Muscle layer of duodenum (tissue), 2 donors: ENCODE data around the gene ANTXR2.

Experiments used
- H3K27ac ChIP-seq: one replicate; pipeline ENCODE4 v1.7.0; 2013; ENCODE audit warnings: mild to moderate bottlenecking, low read length
- H3K27me3 ChIP-seq: one replicate; pipeline ENCODE4 v1.7.0; 2013; ENCODE audit warnings: low read depth, mild to moderate bottlenecking, control low read depth, low read length
- H3K36me3 ChIP-seq, 2 donors: one replicate each; pipeline ENCODE4 v1.7.0; 2013; ENCODE audit warnings: low read length in 2 of 2, control low read depth in 1 of 2, mild to moderate bottlenecking in 1 of 2; ENCODE audit not compliant: insufficient read depth in 2 of 2, control insufficient read depth in 1 of 2
- H3K4me1 ChIP-seq, 2 donors: one replicate each; pipeline ENCODE4 v1.7.0; 2013; ENCODE audit warnings: low read length in 2 of 2, mild to moderate bottlenecking in 2 of 2, control low read depth in 1 of 2, moderate library complexity in 1 of 2; ENCODE audit not compliant: insufficient read depth in 2 of 2, control insufficient read depth in 1 of 2
- H3K4me3 ChIP-seq, 2 donors: one replicate each; pipeline ENCODE4 v1.7.0; 2013; ENCODE audit warnings: low read length in 2 of 2, low read depth in 1 of 2, mild to moderate bottlenecking in 1 of 2
- H3K9me3 ChIP-seq, 2 donors: one replicate each; pipeline ENCODE4 v1.7.0; 2013; ENCODE audit warnings: low read length in 2 of 2, control low read depth in 1 of 2, mild to moderate bottlenecking in 1 of 2; ENCODE audit not compliant: control insufficient read depth in 1 of 2
- donor health status: healthy.

ANTXR2 gene

GRCh38 chr4:79935274-79935673 lies 137.8 kb downstream of the ANTXR2 start:
- Histone ChIP-seq H3K27ac (no peak overlapping the region), H3K36me3 (peaks cover 0 to 6% of the 10 kb centered on the region in 2 donors), H3K4me1 (peaks cover 0 to 6% of the 10 kb centered on the region in 2 donors), H3K27me3 (no peaks in the 10 kb centered on the region), H3K9me3 (peaks cover 0 to 3% of the 10 kb centered on the region in 2 donors), H3K4me3 (no peak overlapping the region)

GRCh38 chr4:79934660-79935059 lies 138.4 kb downstream of the ANTXR2 start:
- no peak overlapping the region for H3K4me3 ChIP-seq
- H3K36me3 ChIP-seq: peaks cover 0 to 6% of the 10 kb centered on the region in 2 donors

GRCh38 chr4:79927931-79928330 lies 145.1 kb downstream of the ANTXR2 start:
- no peak overlapping the region for H3K27ac ChIP-seq
- no peaks in the 10 kb centered on the region for H3K27me3 ChIP-seq
- H3K9me3 ChIP-seq: no peaks in the 10 kb centered on the region
- H3K4me1 ChIP-seq: peaks cover 0 to 6% of the 10 kb centered on the region in 2 donors
- no peaks in the 10 kb centered on the region for H3K36me3 ChIP-seq
- no peak overlapping the region for H3K4me3 ChIP-seq

More at GRCh38 chr4:79934660-79935059, 138.4 kb downstream of the ANTXR2 start:
- Histone ChIP-seq H3K27ac (no peak overlapping the region), H3K27me3 (no peaks in the 10 kb centered on the region), H3K9me3 (peaks cover 0 to 3% of the 10 kb centered on the region in 2 donors), H3K4me1 (peaks cover 0 to 6% of the 10 kb centered on the region in 2 donors)

GRCh38 chr4:79923281-79923680 lies 149.7 kb downstream of the ANTXR2 start:
- Histone ChIP-seq H3K27ac (no peak overlapping the region), H3K4me1 (peaks cover 0 to 4% of the 10 kb centered on the region in 2 donors), H3K36me3 (peaks cover 0 to 2% of the 10 kb centered on the region in 2 donors), H3K9me3 (peaks cover 0 to 2% of the 10 kb centered on the region in 2 donors), H3K27me3 (no peaks in the 10 kb centered on the region), H3K4me3 (no peak overlapping the region)

DNA sequence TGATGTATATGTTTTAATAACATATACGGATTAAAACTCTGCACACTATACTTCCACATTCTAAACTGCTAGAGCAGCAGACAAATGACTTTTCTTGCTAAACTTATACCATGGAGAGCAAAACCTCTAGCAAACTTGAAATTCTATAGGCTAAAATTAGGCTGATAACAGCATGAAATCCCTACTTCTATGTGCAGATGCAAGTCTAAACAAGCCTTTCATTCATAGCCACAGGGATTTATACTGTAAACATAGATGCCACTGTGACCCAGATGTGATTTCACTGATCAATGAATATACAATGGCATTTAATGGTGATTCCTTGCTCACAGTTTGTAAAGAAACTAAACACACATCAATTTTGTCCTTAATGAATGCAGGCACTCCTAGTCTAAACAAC lies 151.0 kb downstream of the ANTXR2 start:
- Histone ChIP-seq H3K4me1 (peaks cover 0 to 4% of the 10 kb centered on the region in 2 donors), H3K4me3 (no peak overlapping the region), H3K27ac (no peak overlapping the region), H3K36me3 (peaks cover 0 to 3% of the 10 kb centered on the region in 2 donors), H3K9me3 (peaks cover 0 to 4% of the 10 kb centered on the region in 2 donors), H3K27me3 (no peaks in the 10 kb centered on the region)

GRCh38 chr4:79920163-79920853 lies 152.7 kb downstream of the ANTXR2 start:
- no peak overlapping the region for H3K27ac ChIP-seq
- H3K27me3 ChIP-seq: no peaks in the 10 kb centered on the region
- no peak overlapping the region for H3K4me3 ChIP-seq
- H3K9me3 ChIP-seq: peaks cover 0 to 4% of the 10 kb centered on the region in 2 donors
- peaks cover 0 to 11% of the 10 kb centered on the region in 2 donors for H3K4me1 ChIP-seq
- H3K36me3 ChIP-seq: peaks cover 0 to 3% of the 10 kb centered on the region in 2 donors

DNA sequence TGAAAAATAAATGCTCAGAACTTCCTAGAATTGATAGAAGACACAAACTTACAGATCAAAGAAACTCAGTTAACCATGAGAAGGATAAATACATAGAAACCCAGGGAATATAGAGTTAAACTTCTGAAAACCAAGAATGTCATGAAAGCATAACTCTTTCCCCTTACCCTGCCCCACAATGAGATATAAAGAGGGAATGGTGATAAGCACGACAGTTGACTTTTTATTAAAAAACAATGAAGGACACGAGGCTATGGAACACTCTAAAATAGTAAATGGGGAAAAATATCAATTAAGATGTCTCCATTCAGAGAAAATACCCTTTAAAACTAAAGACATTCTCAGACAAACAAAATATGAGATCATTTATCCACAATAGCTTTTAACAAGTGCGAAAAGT lies 154.7 kb downstream of the ANTXR2 start:
- no peak overlapping the region for H3K4me3 ChIP-seq
- peaks cover 0 to 4% of the 10 kb centered on the region in 2 donors for H3K9me3 ChIP-seq
- no peak overlapping the region for H3K27ac ChIP-seq
- no peaks in the 10 kb centered on the region for H3K27me3 ChIP-seq
- H3K36me3 ChIP-seq: peaks cover 0 to 3% of the 10 kb centered on the region in 2 donors
- H3K4me1 ChIP-seq: peaks cover 0 to 16% of the 10 kb centered on the region in 2 donors

DNA sequence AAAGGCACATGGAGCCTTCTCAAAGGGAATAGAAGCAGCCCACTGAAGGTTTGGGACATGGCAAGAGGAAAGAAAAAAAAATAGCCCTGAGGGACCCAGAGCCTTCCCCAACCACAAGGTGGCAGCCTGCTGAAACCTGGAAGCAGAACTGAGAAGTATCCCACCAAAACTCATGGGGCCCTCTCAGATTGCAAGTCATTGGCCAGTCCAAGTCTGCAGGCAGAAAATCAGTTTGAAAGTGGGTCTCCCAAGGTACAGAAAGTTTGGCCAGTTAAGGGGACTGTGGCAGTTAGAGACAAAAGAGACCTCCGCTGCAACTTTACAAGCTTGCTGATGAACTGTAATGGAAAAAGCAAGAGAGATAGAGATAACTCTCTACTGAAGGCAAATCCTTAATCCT lies 155.8 kb downstream of the ANTXR2 start:
- Histone ChIP-seq H3K27me3 (no peaks in the 10 kb centered on the region), H3K27ac (no peak overlapping the region), H3K36me3 (peaks cover 0 to 3% of the 10 kb centered on the region in 2 donors), H3K4me1 (peaks cover 0 to 16% of the 10 kb centered on the region in 2 donors), H3K9me3 (peaks cover 0 to 4% of the 10 kb centered on the region in 2 donors), H3K4me3 (no peak overlapping the region)

GRCh38 chr4:79915246-79915645 lies 157.8 kb downstream of the ANTXR2 start:
- Histone ChIP-seq H3K27ac (no peak overlapping the region), H3K36me3 (peaks cover 0 to 3% of the 10 kb centered on the region in 2 donors), H3K27me3 (no peaks in the 10 kb centered on the region), H3K4me1 (peaks cover 0 to 11% of the 10 kb centered on the region in 2 donors), H3K9me3 (peaks cover 0 to 4% of the 10 kb centered on the region in 2 donors), H3K4me3 (no peak overlapping the region)

DNA sequence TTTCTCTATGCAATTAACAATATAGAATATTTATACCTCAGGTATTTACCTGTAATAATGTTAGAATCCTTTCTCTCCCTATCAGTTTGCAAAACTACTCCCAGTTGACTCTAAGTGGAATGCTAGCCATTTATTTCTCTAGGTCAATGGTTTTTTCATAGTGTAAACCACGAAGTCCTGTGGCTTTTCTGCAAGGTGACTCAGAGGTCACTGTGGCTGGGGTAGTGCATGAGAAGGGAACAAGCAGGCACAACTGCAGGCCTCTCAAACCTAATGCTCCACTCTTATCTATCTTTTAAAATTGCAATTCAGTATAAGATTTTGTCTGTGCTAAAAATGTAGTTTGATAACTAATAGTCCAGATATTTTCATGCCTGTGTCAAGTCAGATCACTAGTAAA lies 159.4 kb downstream of the ANTXR2 start:
- H3K36me3 ChIP-seq: peaks cover 0 to 3% of the 10 kb centered on the region in 2 donors
- H3K4me3 ChIP-seq: no peak overlapping the region
- peaks cover 0 to 11% of the 10 kb centered on the region in 2 donors for H3K4me1 ChIP-seq
- H3K9me3 ChIP-seq: peaks cover 0 to 4% of the 10 kb centered on the region in 2 donors
- no peaks in the 10 kb centered on the region for H3K27me3 ChIP-seq
- H3K27ac ChIP-seq: no peak overlapping the region

DNA sequence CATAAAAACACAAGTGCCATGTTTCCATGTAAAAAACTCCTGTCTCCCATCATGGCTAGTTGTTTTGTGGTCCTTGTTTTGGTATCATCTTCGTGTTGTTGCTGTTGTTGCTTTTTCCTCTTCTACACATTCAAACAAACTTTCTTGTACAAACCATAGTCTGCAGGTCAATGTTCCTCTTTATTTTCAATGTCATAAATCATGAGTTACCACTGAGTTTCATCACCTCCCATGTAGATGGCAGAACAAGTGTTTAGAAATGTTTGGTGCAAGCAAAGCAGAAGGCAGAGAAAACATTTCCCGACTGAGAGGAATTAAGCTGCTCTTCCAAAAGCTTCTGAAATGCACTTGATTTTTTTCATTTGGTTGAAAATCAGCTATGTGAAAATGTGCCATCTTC lies 166.0 kb downstream of the ANTXR2 start:
- Histone ChIP-seq H3K4me3 (no peak overlapping the region), H3K4me1 (no peaks in the 10 kb centered on the region), H3K9me3 (no peaks in the 10 kb centered on the region), H3K36me3 (peaks cover 22 to 33% of the 10 kb centered on the region in 2 donors), H3K27me3 (no peaks in the 10 kb centered on the region), H3K27ac (no peak overlapping the region)
